HepG2 (cell line): ENCODE data around the gene PLXND1. TPM values are rescaled to one million over a fixed set of nuclear protein-coding genes. Genes with fewer than 3 reads are reported as not detected.
A peak's percentile ranks its signal among the peaks of the same experiment; 100 is the strongest.

ENCODE experiments used
- CEBPG ChIP-seq: IDR thresholded peaks from 2 replicates; pipeline ENCODE4 v1.6.1; 2016
- SATB2 ChIP-seq: sonication (generic); formaldehyde crosslinking; IDR thresholded peaks from 2 replicates; pipeline ENCODE4 v1.5.0; 2020; ENCODE audit warnings: missing genetic modification reagents
- TAF1 ChIP-seq: sonication (generic); formaldehyde crosslinking; IDR thresholded peaks from 2 replicates; pipeline ENCODE4 v1.4.0; 2020; ENCODE audit warnings: missing genetic modification reagents
- ZNF501 ChIP-seq: sonication (generic); formaldehyde crosslinking; IDR thresholded peaks from 2 replicates; pipeline ENCODE4 v1.5.1; 2020; ENCODE audit warnings: mild to moderate bottlenecking, moderate library complexity, missing genetic modification reagents
- ZNF605 ChIP-seq: sonication (generic); formaldehyde crosslinking; IDR thresholded peaks from 2 replicates; pipeline ENCODE4 v1.8.0; 2022; ENCODE audit warnings: mild to moderate bottlenecking, missing genetic modification reagents
- ZNF614 ChIP-seq: IDR thresholded peaks from 2 replicates; pipeline ENCODE4 v1.6.1; 2018; ENCODE audit warnings: missing biosample characterization, missing genetic modification reagents, inconsistent platforms, borderline replicate concordance
- polyA plus RNA-seq, 8 experiments: library from polyadenylated mRNA; depleted of rRNA in 3 of 8; stranded (reverse) in 7 of 8; unstranded in 1 of 8; fragments of >200 nt; fragmentation: Illumina TruSeq in 4 of 8; extraction: Trizol in 4 of 8; gene quantifications; 2 replicates each; pipeline versions ENCODE4 v1.2.1 to v1.2.3, GENCODE V29; 2011 to 2016; ENCODE audit warnings: low read depth in 4 of 8, missing spikeins in 1 of 8, mixed read lengths in 1 of 8; ENCODE audit not compliant: insufficient read depth in 1 of 8
- total RNA-seq, 5 experiments: library from RNA; depleted of rRNA; stranded (reverse); fragments of >200 nt; fragmentation: Illumina TruSeq; extraction: Trizol; gene quantifications; 2 replicates each; pipeline ENCODE4 v1.2.3, GENCODE V29; 2016; ENCODE audit warnings: low read depth in 1 of 5
- TF ChIP-seq, protein P1 (sequence below): sonication (generic); formaldehyde crosslinking; IDR thresholded peaks from 2 replicates; pipeline ENCODE4 v1.5.0; 2020; ENCODE audit warnings: mild to moderate bottlenecking, missing genetic modification reagents, moderate library complexity
- TF ChIP-seq, protein P2 (sequence below): IDR thresholded peaks from 2 replicates; pipeline ENCODE4 v1.6.1; 2016
- TF ChIP-seq, protein P3 (sequence below): sonication (generic); formaldehyde crosslinking; IDR thresholded peaks from 2 replicates; pipeline ENCODE4 v1.5.0; 2020; ENCODE audit warnings: mild to moderate bottlenecking, missing genetic modification reagents
- TF ChIP-seq, protein P4 (sequence below): sonication (generic); formaldehyde crosslinking; IDR thresholded peaks from 2 replicates; pipeline ENCODE4 v1.4.0; 2020; ENCODE audit warnings: missing genetic modification reagents
- TF ChIP-seq, protein P5 (sequence below): sonication (generic); formaldehyde crosslinking; IDR thresholded peaks from 2 replicates; pipeline ENCODE4 v1.8.0; 2022; ENCODE audit warnings: missing genetic modification reagents, low read depth, mild to moderate bottlenecking, borderline replicate concordance
- TF ChIP-seq, protein P6 (sequence below): sonication (generic); formaldehyde crosslinking; IDR thresholded peaks from 2 replicates; pipeline ENCODE4 v1.4.0; 2020; ENCODE audit warnings: missing genetic modification reagents, borderline replicate concordance

Gene PLXND1
- total and polyA plus RNA-seq, 2 of the 13 experiments (the other 11 are each of a cell fraction or from before 2014, with no cell fraction given), result 15.9 to 42.0 TPM

DNA sequence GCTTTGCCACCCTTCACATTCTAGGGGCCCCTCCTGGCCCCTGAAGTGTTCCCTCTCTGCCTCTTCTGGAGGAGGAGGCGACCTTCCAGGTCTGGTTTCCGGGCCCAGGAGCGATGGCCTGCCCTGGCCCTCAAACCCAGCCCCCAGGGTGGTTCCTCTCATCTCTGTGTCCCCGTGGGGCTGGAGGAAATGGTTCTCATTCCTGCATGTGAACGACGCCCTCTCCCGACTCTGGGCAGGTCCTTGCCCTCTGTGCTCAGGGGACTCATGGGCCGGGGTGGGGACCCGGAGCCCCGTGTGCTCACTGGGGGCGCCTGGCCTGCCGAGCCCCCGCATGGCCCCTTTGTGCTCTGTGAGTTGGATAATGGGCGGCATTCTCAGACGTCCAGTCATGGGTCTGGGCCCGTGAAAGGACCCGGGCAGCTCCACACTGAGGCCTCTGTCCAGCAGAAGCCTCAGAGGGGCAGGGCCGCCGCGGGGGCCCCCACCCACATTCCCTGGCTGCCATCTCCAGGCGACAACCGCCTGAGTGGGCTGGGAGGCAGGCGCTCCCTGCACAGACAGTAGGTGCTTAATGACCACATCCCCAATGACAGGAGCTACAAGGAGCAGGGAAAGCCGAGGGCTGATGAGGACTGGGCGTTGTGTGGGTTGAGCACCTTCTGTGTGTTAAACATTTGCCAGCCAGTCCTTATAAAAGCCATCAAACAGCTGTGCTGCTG is 5.5 kb upstream of the PLXND1 start (continued):
- TF ChIP-seq, protein P1, sequence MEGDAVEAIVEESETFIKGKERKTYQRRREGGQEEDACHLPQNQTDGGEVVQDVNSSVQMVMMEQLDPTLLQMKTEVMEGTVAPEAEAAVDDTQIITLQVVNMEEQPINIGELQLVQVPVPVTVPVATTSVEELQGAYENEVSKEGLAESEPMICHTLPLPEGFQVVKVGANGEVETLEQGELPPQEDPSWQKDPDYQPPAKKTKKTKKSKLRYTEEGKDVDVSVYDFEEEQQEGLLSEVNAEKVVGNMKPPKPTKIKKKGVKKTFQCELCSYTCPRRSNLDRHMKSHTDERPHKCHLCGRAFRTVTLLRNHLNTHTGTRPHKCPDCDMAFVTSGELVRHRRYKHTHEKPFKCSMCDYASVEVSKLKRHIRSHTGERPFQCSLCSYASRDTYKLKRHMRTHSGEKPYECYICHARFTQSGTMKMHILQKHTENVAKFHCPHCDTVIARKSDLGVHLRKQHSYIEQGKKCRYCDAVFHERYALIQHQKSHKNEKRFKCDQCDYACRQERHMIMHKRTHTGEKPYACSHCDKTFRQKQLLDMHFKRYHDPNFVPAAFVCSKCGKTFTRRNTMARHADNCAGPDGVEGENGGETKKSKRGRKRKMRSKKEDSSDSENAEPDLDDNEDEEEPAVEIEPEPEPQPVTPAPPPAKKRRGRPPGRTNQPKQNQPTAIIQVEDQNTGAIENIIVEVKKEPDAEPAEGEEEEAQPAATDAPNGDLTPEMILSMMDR (CRISPR knock-in tag), result peak; percentile 74
- TF ChIP-seq, protein P2, sequence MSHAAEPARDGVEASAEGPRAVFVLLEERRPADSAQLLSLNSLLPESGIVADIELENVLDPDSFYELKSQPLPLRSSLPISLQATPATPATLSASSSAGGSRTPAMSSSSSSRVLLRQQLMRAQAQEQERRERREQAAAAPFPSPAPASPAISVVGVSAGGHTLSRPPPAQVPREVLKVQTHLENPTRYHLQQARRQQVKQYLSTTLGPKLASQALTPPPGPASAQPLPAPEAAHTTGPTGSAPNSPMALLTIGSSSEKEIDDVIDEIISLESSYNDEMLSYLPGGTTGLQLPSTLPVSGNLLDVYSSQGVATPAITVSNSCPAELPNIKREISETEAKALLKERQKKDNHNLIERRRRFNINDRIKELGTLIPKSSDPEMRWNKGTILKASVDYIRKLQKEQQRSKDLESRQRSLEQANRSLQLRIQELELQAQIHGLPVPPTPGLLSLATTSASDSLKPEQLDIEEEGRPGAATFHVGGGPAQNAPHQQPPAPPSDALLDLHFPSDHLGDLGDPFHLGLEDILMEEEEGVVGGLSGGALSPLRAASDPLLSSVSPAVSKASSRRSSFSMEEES (CRISPR knock-in tag), result 0 out of 2 replicates have a peak, but pooled peaks have one; percentile 49
- TF ChIP-seq TAF1 (CRISPR knock-in tag) (peak; percentile 36; the same call in 1 of the 2 replicates), ZNF501 (CRISPR knock-in tag) (0 out of 2 replicates have a peak, but pooled peaks have one; percentile 32), CEBPG (0 out of 2 replicates have a peak, but pooled peaks have one; percentile 11), ZNF605 (CRISPR knock-in tag) (0 out of 2 replicates have a peak, but pooled peaks have one; percentile 53), ZNF614 (peak; percentile 30; the same call in 1 of the 2 replicates), SATB2 (CRISPR knock-in tag) (peak; percentile 51; the same call in 1 of the 2 replicates)
- TF ChIP-seq, protein P3, sequence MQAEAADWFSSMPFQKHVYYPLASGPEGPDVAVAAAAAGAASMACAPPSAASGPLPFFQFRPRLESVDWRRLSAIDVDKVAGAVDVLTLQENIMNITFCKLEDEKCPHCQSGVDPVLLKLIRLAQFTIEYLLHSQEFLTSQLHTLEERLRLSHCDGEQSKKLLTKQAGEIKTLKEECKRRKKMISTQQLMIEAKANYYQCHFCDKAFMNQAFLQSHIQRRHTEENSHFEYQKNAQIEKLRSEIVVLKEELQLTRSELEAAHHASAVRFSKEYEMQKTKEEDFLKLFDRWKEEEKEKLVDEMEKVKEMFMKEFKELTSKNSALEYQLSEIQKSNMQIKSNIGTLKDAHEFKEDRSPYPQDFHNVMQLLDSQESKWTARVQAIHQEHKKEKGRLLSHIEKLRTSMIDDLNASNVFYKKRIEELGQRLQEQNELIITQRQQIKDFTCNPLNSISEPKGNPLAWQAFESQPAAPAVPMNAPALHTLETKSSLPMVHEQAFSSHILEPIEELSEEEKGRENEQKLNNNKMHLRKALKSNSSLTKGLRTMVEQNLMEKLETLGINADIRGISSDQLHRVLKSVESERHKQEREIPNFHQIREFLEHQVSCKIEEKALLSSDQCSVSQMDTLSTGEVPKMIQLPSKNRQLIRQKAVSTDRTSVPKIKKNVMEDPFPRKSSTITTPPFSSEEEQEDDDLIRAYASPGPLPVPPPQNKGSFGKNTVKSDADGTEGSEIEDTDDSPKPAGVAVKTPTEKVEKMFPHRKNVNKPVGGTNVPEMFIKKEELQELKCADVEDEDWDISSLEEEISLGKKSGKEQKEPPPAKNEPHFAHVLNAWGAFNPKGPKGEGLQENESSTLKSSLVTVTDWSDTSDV (CRISPR knock-in tag), result 0 out of 2 replicates have a peak, but pooled peaks have one; percentile 68
- TF ChIP-seq, protein P4, sequence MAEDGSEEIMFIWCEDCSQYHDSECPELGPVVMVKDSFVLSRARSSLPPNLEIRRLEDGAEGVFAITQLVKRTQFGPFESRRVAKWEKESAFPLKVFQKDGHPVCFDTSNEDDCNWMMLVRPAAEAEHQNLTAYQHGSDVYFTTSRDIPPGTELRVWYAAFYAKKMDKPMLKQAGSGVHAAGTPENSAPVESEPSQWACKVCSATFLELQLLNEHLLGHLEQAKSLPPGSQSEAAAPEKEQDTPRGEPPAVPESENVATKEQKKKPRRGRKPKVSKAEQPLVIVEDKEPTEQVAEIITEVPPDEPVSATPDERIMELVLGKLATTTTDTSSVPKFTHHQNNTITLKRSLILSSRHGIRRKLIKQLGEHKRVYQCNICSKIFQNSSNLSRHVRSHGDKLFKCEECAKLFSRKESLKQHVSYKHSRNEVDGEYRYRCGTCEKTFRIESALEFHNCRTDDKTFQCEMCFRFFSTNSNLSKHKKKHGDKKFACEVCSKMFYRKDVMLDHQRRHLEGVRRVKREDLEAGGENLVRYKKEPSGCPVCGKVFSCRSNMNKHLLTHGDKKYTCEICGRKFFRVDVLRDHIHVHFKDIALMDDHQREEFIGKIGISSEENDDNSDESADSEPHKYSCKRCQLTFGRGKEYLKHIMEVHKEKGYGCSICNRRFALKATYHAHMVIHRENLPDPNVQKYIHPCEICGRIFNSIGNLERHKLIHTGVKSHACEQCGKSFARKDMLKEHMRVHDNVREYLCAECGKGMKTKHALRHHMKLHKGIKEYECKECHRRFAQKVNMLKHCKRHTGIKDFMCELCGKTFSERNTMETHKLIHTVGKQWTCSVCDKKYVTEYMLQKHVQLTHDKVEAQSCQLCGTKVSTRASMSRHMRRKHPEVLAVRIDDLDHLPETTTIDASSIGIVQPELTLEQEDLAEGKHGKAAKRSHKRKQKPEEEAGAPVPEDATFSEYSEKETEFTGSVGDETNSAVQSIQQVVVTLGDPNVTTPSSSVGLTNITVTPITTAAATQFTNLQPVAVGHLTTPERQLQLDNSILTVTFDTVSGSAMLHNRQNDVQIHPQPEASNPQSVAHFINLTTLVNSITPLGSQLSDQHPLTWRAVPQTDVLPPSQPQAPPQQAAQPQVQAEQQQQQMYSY (CRISPR knock-in tag), result no peak
- TF ChIP-seq, protein P5, sequence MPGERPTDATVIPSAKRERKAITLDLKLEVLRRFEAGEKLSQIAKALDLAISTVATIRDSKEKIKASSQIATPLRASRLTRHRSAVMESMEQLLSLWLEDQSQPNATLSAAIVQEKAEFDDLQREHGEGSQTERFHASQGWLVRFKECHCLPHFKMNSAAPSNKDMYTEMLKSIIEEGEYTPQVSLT, result no peak
- TF ChIP-seq, protein P6, sequence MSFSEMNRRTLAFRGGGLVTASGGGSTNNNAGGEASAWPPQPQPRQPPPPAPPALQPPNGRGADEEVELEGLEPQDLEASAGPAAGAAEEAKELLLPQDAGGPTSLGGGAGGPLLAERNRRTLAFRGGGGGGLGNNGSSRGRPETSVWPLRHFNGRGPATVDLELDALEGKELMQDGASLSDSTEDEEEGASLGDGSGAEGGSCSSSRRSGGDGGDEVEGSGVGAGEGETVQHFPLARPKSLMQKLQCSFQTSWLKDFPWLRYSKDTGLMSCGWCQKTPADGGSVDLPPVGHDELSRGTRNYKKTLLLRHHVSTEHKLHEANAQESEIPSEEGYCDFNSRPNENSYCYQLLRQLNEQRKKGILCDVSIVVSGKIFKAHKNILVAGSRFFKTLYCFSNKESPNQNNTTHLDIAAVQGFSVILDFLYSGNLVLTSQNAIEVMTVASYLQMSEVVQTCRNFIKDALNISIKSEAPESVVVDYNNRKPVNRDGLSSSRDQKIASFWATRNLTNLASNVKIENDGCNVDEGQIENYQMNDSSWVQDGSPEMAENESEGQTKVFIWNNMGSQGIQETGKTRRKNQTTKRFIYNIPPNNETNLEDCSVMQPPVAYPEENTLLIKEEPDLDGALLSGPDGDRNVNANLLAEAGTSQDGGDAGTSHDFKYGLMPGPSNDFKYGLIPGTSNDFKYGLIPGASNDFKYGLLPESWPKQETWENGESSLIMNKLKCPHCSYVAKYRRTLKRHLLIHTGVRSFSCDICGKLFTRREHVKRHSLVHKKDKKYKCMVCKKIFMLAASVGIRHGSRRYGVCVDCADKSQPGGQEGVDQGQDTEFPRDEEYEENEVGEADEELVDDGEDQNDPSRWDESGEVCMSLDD (CRISPR knock-in tag), result peak; percentile 57; the same call in 1 of the 2 replicates
